Activated CD8-positive, alpha-beta T cell treated with anti-CD3 and anti-CD28 coated beads for 36 hours (primary cell): ENCODE measurements around the gene SETD1A. TPM values are rescaled to one million over a fixed set of nuclear protein-coding genes. Genes with fewer than 3 reads are reported as not detected.
A peak's percentile ranks its signal among the peaks of the same experiment; 100 is the strongest.

Experiments
- ATAC-seq: fragments of 200-7000 bp; cut with Tn5 transposase; one replicate; pipeline ENCODE4 v1.10.0; 2021; ENCODE audit warnings: mild to moderate bottlenecking, moderate library complexity
- CTCF ChIA-PET: fragments of 350-600 bp; sonication (Branson Sonifier 250); formaldehyde crosslinking; loops from one replicate; lab custom pipeline; 2021; ENCODE audit warnings: antibody characterized with exemption; lab: Charles Lee
- POLR2A ChIA-PET: fragments of 350-600 bp; sonication (Branson Sonifier 250); formaldehyde crosslinking; loops from one replicate; lab custom pipeline; 2021; ENCODE audit warnings: antibody characterized with exemption; lab: Charles Lee
- DNase-seq: peaks from one replicate; pipeline ENCODE4 v3.0.0-alpha.2; 2020
- H3K27ac Mint-ChIP-seq: one replicate; pipeline ENCODE4 v1.8.0; 2021; ENCODE audit warnings: mild to moderate bottlenecking, mixed read lengths
- H3K27me3 Mint-ChIP-seq: one replicate; pipeline ENCODE4 v1.8.0; 2021; ENCODE audit warnings: mixed read lengths
- H3K36me3 Mint-ChIP-seq: one replicate; pipeline ENCODE4 v1.8.0; 2021; ENCODE audit warnings: low read depth, mixed read lengths
- H3K4me1 Mint-ChIP-seq: one replicate; pipeline ENCODE4 v1.8.0; 2021; ENCODE audit warnings: low read depth, mixed read lengths
- H3K4me3 Mint-ChIP-seq: one replicate; pipeline ENCODE4 v1.8.0; 2021; ENCODE audit warnings: mild to moderate bottlenecking, moderate library complexity, mixed read lengths
- H3K9me3 Mint-ChIP-seq: one replicate; pipeline ENCODE4 v1.8.0; 2021; ENCODE audit warnings: mixed read lengths
- intact Hi-C: fragments of 100-400 bp; cut with micrococcal nuclease; formaldehyde crosslinking; loops from one replicate; pipeline ENCODE4 v1.10.0; 2022
- total RNA-seq, 2 experiments: library from RNA; stranded (reverse); gene quantifications; one replicate each; pipeline ENCODE4 v1.2.3, GENCODE V29; 2021
- TF ChIP-seq, protein P1 (sequence below): fragments of 200-600 bp; IDR thresholded peaks from one replicate; pipeline ENCODE4 v1.8.0; 2022; ENCODE audit warnings: antibody characterized with exemption, mild to moderate bottlenecking

The SETD1A gene
- total RNA-seq, 2 experiments from 2014 or later: 18.0 to 19.2 TPM

DNA sequence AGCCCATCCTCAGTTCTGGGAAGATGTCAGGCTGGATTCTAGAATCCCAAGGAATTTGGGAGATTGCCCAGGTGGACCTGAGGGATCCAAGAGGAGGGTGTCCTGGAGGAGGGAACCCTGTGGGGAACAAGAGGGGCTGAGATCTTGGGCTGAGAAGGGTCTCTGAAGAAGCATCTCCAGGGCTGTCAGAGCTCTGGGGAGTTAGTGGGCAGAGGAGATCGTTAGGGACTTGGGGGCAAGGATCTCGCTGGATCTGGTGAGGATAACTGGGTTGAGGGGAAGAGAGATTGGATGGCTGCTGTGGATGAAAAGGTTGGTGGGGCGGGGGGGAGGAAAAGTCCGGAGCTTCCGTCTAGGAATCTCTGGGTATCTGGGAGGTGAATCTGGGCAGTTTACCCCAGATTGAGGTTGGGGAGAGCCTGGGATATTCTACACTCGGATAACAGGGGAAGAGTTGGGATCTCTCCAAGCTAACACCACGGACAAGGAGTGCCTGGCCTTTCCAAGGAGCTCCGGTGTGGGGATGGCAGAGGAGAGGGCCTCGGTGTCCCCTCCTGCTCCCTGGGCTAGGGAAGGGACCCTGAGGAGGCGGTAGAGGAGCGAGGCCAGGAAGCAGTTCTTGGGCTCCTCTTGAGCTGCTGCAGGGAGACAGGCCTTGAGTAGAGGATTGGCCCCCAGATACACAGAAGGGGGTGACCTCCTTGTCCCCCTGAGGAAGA lies 32.5 kb upstream of the SETD1A start:
- Mint-ChIP-seq H3K36me3 (no peaks in the 10 kb centered on the region), H3K27me3 (no peaks in the 10 kb centered on the region), H3K27ac (no peak overlapping the region), H3K9me3 (no peaks in the 10 kb centered on the region), H3K4me3 (peak overlapping the region; percentile 78), H3K4me1 (peaks cover 20% of the 10 kb centered on the region)
- ChIA-PET CTCF (interaction anchor here (1.0 to 3.7 kb wide), 5 partner anchors 10 to 111 kb away, joined by 4 to 22 read pairs (median 4); no protein-coding TSS in a partner anchor), POLR2A (interaction anchor here (0.8 to 1.5 kb wide), 5 partner anchors 11 to 113 kb away, joined by 3 to 5 read pairs (median 3); no protein-coding TSS in a partner anchor)
- ATAC-seq (no peak), DNase-seq (no peak)
- intact Hi-C loops: loop anchor here (10.0 kb wide), 1 partner anchor 230 kb away; the partner anchor contains the start of gene SRCAP
- TF ChIP-seq, protein P1, sequence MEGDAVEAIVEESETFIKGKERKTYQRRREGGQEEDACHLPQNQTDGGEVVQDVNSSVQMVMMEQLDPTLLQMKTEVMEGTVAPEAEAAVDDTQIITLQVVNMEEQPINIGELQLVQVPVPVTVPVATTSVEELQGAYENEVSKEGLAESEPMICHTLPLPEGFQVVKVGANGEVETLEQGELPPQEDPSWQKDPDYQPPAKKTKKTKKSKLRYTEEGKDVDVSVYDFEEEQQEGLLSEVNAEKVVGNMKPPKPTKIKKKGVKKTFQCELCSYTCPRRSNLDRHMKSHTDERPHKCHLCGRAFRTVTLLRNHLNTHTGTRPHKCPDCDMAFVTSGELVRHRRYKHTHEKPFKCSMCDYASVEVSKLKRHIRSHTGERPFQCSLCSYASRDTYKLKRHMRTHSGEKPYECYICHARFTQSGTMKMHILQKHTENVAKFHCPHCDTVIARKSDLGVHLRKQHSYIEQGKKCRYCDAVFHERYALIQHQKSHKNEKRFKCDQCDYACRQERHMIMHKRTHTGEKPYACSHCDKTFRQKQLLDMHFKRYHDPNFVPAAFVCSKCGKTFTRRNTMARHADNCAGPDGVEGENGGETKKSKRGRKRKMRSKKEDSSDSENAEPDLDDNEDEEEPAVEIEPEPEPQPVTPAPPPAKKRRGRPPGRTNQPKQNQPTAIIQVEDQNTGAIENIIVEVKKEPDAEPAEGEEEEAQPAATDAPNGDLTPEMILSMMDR: no peak

DNA sequence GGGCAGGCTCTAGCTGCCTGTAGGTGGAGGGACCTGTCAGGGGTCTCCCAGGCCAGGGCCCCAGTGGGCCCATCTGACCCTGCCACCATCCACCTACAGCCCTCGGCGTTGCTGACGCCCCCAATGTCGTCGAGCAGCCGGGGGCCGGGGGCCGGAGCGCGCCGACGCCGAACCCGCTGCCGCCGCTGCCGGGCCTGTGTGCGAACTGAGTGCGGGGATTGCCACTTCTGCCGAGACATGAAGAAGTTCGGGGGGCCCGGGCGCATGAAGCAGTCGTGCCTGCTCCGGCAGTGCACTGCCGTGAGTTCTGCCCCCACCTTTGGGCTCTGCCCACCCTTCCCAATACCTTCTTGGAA lies 31.9 kb upstream of the SETD1A start:
- Mint-ChIP-seq H3K4me1 (peaks cover 20% of the 10 kb centered on the region), H3K27ac (no peak overlapping the region), H3K9me3 (no peaks in the 10 kb centered on the region), H3K36me3 (no peaks in the 10 kb centered on the region), H3K27me3 (no peaks in the 10 kb centered on the region), H3K4me3 (no peak overlapping the region)
- TF ChIP-seq, protein P1: no peak
- no peak for ATAC-seq
- no peak for DNase-seq
- CTCF ChIA-PET: interaction anchor here (1.0 to 3.7 kb wide), 7 partner anchors 9 to 111 kb away, joined by 3 to 22 read pairs (median 4); no protein-coding TSS in a partner anchor
- POLR2A ChIA-PET: interaction anchor here (0.9 to 1.5 kb wide), 3 partner anchors 14 to 276 kb away, joined by 3 read pairs; no protein-coding TSS in a partner anchor
- intact Hi-C loops: loop anchor here (10.0 kb wide), 1 partner anchor 231 kb away; the partner anchor contains the start of gene SRCAP

DNA sequence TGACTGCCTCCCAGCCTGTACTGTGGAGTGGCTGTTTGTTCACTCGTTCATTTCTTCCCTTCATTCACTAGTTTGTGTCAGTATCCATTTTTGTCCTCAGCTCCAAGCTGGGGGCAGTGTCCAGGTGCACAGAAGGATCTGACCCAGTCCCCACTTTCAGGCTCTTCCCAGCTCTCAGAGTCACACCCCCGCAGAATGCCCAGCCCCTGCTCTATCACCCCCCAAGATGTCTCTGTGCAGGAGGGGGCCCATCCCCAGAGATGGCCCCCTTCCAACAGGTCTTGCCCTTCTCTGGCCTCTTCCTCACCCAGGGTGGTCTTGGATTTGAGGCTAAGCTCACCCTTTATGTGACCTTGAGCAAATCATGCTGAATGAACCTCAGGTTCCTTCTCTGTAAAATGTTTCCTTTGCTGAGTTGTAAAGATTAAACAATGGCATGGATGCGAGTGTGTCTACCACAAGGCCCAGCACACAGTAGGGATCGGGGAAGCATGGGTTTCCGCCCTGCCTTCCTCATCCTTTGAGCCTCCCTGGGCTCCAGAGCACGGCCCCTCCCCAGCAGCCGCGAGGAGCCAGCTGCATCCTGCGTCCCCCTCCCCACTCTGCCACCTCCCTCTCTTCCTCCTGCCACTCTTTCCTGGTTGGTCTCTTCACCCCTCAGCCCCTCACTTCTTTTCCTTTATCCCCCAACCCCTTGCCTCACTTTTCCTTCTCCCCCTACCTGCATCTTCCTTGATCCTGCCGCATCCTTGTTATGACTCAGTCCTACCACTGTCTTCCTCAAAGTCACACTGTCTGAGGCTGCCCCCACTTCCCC lies 31.4 kb upstream of the SETD1A start:
- TF ChIP-seq, protein P1: no peak
- Mint-ChIP-seq H3K4me1 (peaks cover 18% of the 10 kb centered on the region), H3K36me3 (no peaks in the 10 kb centered on the region), H3K9me3 (no peaks in the 10 kb centered on the region), H3K27me3 (no peaks in the 10 kb centered on the region), H3K4me3 (no peak overlapping the region), H3K27ac (no peak overlapping the region)
- no peak for ATAC-seq
- POLR2A ChIA-PET: interaction anchor here (0.9 to 1.5 kb wide), 3 partner anchors 14 to 275 kb away, joined by 3 read pairs; no protein-coding TSS in a partner anchor
- intact Hi-C loops: loop anchor here (10.0 kb wide), 1 partner anchor 231 kb away; the partner anchor contains the start of gene SRCAP
- CTCF ChIA-PET: interaction anchor here (1.0 to 3.7 kb wide), 8 partner anchors 8 to 216 kb away, joined by 3 to 22 read pairs (median 4); no protein-coding TSS in a partner anchor
- no peak for DNase-seq

DNA sequence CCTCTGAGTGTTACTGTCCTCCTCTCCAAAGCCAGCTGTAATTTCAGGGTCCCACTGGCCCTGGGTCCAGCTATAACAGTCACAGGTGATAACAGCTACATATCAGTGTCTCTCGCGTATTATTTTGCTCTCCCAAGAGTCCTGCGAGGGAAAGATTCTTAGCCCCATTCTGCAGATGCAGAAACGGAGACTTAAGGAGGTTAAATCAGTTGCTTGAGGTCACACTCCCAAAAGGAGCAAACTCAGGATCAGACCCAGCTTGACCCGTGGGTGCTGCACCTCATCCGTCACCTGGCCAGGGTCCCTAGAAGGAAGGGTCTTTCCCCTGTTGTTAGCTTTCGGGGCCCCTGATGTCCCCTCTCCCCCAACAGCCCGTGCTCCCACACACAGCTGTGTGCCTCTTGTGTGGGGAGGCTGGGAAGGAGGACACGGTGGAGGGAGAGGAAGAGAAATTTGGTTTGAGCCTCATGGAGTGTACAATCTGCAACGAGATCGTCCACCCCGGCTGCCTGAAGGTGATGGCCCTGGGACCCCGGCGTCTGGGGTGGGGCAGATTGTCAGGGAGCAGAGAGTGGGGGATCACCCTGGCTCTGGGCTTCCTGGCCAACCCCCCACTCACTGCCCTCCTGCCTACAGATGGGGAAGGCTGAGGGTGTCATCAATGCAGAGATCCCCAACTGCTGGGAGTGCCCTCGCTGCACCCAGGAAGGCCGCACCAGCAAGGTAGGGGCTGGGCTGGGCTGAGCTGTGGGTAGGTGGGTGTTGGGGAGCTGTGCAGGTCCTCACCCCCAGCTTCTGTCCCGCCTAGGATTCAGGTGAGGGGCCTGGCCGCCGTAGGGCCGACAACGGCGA lies 30.4 kb upstream of the SETD1A start:
- Mint-ChIP-seq H3K9me3 (no peaks in the 10 kb centered on the region), H3K27me3 (no peaks in the 10 kb centered on the region), H3K4me3 (no peak overlapping the region), H3K36me3 (peaks cover 2% of the 10 kb centered on the region), H3K4me1 (peaks cover 11% of the 10 kb centered on the region), H3K27ac (no peak overlapping the region)
- intact Hi-C loops: loop anchor here (10.0 kb wide), 1 partner anchor 232 kb away; the partner anchor contains the start of gene SRCAP
- DNase-seq (no peak), ATAC-seq (no peak)
- TF ChIP-seq, protein P1: no peak
- POLR2A ChIA-PET: interaction anchor here (1.0 to 1.5 kb wide), 2 partner anchors 15 kb away, joined by 3 read pairs; no protein-coding TSS in a partner anchor
- CTCF ChIA-PET: interaction anchor here (1.4 to 3.7 kb wide), 5 partner anchors 15 to 215 kb away, joined by 4 to 22 read pairs (median 8); no protein-coding TSS in a partner anchor
